T47D (cell line): ENCODE measurements around the gene DNAH2.

Experiments used
- DNase-seq, 2 experiments: peaks; one replicate each; pipeline versions ENCODE4 v3.0.0 to v3.0.0-alpha.2; 2011 to 2012; ENCODE audit warnings: low read depth in 1 of 2, low spot score in 1 of 2
- JUND ChIP-seq: IDR thresholded peaks from 2 replicates; pipeline ENCODE4 v1.6.1; 2012; ENCODE audit warnings: low read depth
- in situ Hi-C: cut with HindIII; loops from 2 replicates; pipeline ENCODE4 v1.10.0; 2016; ENCODE audit warnings: low sequenced_read_pairs, low pct_unique_long_range_greater_than_20kb

The DNAH2 gene

DNA sequence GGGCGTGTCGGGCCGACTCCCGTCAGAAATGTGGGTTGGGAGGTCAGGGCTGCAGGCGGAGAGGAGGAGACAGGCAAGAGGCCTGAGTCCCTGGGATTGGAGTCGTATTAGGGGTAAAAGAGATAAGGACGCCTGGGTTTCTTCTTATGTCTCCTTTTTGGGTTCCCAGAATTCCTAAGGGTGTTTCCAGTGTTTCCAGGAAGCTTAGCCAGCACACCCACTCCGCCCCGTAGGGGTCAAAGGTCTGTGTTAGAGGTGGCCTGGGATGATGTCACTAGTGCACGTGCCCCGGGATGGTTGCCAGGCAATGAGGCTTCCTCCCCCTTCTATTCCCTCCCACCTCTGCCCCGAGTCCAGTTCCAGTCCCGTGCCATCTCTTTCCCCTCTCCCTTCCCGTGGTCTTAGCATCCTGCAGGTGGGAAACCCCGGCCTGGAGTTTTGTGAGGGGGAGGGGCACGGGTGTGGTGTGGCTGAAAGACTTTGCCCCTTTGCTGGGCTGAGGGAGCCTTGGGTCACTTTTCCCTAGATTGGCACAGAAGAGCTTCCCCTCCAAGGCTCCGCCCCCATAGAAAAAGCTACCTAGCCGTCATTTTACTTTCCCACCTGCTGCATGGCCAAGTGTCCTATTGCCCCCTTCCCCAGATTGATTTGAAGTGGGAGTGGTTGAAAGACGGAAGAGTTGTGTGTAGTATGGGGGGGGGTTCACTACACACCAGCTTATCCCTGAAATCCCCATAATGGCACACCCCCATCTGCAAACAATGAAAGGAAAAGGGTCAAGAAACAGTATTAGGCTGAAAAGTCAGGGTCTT is 119.3 kb downstream of the DNAH2 start:
- peak in 1 of 2 experiments; percentile 95 for DNase-seq
- in situ Hi-C loops, result no loop called here
- TF ChIP-seq JUND, result peak; percentile 91

DNA sequence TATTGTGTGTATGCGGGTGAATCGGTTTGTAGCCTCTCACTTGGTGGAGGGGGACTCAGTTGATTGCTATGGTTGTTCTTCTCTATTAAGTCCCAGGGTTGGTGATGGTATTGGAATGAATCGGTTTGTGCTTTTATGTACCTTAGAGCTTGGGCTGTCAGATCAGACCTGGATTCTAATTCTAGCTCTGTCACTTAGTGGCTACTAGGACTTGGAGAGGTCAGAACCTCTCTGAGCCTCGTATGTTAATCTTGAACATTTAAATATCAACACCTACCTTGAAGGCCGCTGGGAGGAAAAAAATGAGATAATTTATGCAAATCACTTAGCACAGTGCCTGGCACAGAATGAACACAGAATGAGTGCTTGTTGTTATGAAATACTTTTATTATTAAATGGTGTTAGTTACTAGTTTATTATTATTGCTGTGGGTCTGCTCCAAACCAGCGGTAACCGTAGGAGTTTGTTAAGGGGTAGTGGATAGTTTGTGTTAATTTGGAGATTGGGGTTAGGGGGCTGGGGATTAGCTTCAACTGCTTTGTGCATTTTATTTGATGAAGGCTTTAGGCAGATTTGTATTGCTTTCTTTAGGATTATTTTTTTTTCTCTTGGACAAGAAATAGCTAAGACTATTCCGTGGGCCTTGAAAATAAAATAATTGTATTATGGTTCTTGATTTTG is 120.0 kb downstream of the DNAH2 start:
- no peak for TF ChIP-seq JUND
- in situ Hi-C loops, result no loop called here
- DNase-seq, result no peak

DNA sequence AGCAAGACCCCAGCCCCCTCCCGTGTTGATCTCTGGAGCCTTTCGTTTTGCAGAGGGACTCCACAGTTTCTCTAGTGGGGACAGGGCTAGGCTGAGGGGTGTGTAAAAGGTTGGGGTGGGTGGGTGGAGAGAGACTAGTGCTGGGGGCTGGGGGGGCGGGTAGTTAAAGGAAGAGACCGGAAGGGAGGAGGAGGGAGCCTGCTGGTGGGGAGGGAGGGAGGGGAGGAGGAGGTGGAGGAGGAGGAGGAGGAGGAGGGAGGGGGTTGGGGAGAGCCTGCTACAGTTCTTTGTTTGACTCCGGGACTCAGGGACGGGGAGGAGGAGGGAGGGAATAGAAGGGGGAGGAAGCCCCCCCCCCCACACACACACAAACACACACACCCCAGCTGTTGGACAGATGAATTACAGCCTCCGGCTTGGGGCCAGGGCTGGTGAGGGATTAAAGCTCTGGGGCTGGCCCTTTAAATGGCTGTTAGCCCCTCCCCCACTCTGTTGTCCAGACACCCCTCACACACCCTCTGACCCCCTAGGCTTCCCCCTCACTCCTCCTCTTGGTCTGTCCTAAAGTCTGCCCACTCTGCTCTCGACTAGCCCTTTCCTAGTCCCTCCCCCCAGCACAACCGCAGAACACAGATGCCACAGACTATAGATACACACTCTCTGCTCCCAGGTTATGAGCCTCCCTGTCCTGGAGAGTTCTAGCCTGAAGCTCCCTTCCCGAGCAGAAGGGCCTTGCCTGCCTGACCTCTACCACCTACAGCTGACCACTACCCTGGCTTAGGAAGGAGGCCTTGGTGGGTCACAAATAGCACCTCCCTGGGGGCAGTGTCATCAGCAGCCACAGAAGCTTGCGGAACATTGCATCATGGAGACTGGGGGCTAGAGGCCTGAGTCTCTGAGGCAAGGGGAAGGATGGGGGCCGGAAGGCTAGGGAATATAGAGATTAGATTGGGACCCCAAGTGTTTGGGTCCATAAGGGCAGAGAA is 120.8 kb downstream of the DNAH2 start:
- TF ChIP-seq JUND, result no peak
- DNase-seq, result peak in 1 of 2 experiments; percentile 78
- in situ Hi-C loops, result no loop called here

DNA sequence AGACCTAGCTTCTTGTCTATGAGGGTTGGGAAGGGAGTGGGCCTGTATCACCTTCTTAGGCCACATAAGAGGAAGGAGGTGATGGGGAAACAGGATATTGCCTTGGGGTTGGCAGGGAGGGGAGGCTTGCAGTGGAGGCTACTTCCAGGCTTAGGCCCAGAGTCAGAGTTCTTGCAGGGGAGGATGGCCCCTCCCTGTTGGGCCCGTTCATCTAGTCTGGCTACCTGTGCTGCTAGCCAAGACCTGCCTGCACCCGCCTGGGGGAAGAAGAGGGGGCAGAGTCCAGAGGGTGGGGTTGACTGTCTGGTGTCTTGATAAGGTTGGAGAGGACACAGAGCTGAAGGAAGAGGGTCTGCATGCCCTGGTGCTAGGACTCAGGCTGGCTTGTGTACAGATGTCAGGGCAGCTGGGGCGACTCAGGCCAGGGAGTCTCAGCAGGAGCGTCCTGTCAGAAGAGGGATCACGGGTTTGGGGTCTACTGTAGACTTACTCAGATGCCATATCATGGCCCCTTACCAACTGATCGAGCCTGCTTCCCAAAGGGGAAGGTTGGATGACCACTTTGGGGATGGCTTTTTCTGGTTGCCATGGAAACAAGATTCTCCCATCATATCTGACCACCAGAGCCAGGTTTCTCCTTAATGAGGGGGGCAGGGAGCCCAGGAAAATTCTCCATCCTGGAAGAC is 121.8 kb downstream of the DNAH2 start:
- in situ Hi-C loops, result no loop called here
- DNase-seq, result peak in 1 of 2 experiments; percentile 49
- no peak for TF ChIP-seq JUND

DNA sequence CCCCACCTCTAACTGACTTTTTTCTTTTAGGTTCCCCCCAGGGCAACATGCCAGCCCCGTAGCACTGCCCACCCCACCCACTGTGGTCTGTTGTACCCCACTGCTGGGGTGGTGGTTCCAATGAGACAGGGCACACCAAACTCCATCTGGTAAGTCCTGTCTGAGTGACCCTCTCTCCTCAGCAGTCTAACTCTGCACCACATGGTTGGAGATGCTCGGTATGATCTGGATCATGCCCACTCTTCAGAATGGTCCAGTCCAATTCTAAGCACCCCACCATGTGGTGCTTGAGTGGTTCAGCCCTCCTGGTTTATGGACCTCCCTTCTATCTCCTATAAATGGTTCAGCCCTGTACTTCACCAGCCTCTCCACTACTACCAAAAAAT is 122.3 kb downstream of the DNAH2 start:
- peak in 1 of 2 experiments; percentile 52 for DNase-seq
- TF ChIP-seq JUND, result no peak
- in situ Hi-C loops, result no loop called here

DNA sequence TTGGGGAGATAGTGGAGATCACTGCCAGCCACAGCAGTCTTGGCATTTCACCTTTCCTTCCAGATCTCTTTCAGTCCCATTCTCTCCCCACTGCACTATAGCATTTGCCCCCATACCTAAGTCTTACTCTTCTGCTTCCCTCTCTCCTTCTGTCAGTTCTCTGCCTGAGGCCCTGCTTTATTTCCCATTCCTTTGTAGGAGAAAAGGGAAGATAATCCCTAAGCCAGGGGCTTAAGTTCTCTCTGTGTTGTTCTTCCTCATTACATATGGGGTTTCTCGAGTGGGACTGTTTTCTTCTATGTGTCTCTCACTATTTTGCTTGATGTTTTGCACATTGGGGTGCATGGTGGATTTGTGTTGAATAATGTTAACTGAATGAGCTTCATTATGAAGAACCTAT is 122.9 kb downstream of the DNAH2 start:
- no peak for TF ChIP-seq JUND
- no peak for DNase-seq
- in situ Hi-C loops, result no loop called here

DNA sequence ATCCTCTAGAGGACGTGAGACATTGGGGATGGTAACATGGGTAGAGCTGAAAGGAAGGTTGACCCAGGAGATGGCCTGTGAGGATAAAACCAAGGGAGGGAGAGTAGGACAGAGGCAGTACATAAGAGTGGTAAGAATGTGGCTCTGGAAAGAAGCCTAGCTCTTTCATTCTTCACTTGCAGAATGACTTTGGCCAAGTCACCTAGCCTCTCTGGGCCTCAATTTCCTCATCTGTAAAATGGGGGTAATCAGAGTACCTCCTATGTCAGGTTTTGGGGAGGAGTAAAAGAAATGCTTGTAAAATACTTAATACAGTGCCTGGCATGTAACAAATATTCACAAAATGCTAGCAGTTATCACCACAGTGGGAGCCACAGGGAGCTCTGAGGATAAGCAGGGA is 123.3 kb downstream of the DNAH2 start:
- in situ Hi-C loops, result no loop called here
- no peak for DNase-seq
- TF ChIP-seq JUND, result no peak

DNA sequence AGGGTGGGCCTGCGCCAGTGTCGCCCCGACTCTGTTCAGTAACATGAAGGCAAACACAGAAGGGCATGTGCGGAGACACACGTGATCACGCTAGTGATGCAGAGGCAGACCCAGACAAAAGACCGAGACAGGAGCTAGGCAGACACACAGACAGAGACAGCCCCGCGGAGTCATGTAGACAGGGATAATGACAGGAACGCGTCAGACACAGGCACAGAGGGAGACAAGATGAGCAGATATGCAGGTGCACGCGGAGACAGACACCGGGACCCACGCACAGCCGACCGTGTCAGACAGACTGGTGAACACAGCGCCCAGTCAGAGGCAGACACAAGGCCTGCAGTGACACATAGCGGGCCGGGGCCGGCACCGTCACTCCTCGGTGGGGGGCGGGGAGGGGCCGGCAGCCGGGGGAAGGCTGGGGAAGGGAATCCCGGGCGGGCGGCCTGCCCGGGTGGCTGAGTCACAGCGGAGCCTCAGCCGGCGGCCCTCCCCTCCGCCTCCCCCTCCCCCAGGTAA is 123.9 kb downstream of the DNAH2 start:
- TF ChIP-seq JUND, result no peak
- peak in 1 of 2 experiments; percentile 75 for DNase-seq
- in situ Hi-C loops, result no loop called here

DNA sequence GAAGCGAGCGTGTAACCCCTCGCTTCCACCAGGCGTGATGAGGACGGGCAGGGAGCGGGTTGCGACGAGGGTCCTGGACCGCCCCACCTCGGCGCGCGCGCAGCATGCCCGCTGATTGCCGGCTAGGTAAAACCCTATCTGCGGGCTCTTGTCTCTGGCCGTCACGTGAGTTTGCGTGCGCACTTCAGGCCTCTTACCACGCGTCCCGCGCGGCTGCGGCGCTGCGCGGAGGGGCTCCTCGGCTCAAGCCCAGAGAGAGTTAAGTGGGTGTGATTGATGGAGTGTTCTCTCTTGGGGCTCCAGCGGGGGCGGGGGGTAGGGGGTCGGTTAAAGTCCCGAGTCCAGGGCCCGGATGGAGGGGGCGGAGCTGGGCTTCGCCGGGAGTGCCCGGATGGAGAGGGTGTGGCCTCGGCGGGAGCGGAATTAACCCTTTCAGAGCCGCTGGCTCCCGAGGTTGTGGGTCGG is 124.4 kb downstream of the DNAH2 start:
- peak in 1 of 2 experiments; percentile 87 for DNase-seq
- in situ Hi-C loops, result no loop called here
- TF ChIP-seq JUND, result no peak

DNA sequence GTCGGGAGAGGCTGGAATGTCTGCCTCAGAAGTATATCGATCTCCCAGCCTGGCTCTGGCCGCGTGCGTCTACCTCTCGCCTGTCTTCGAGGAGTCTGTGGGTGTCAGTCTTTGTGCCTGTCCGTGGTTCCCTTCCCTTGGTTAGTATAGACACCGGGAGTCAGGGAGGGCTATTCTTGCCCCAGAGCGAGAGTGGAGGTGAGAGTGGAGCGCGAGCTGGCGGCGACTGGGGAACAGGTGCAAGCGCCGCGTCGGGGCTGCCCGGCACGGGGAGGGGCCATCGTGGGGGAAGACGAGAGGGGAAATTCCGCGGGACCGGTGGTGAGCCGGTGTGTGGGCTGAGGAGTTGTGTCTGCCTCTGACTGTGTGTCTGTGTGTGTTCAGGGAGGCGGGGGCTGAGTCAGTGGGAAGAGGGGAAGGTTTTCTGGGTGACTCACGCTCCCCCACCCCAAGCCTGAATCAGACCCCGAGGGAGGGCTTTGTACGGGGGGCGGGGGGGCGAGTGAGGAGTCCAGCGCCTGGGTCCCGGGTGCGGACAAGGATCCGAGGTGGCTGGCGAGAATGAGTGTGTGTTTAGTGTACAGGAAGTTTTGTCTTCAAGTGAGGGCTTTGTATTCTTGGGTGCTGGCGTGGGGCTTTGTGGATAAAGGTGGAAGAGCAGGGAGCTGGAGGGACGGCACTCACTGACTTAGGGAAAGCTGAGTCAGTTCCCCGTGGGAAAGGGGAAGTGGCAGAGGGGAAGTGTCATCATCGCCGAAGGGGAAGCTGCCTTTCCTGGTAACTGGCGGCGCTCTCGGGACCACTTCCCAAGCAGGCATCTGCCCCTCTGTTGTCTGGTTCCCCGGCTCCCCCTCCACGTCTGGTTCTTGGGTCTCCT is 125.1 kb downstream of the DNAH2 start:
- no peak for TF ChIP-seq JUND
- in situ Hi-C loops, result no loop called here
- peak in 1 of 2 experiments; percentile 57 for DNase-seq

DNA sequence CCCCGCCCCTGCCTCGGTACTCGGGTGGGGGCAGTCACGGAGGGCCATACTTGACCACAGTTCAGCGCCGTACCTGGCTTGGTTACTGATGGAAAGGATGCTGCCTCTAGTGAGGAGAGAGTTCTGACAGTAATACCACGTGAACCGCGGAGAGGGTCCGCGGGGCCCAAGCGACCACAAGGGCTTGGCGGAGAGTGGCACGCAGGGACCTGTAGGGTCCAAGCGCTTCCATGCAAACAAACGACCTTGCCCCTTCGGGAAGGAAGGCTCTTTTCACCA is 125.7 kb downstream of the DNAH2 start:
- in situ Hi-C loops, result no loop called here
- DNase-seq, result no peak
- TF ChIP-seq JUND, result no peak
